ENCODE measurements around the gene QPRT. TPM values are rescaled to one million over a fixed set of nuclear protein-coding genes. Genes with fewer than 3 reads are reported as not detected.

The QPRT gene
- total and polyA plus RNA-seq, 4 donors = 79.4 to 143 (median 100) TPM

- Histone ChIP-seq H3K27me3 (ENCODE audit: control insufficient read depth in 4 of 4, insufficient read depth in 4 of 4, low read length in 3 of 4) (no peaks in the 10 kb centered on the region), H3K36me3 (ENCODE audit: control insufficient read depth in 4 of 4, insufficient read depth in 3 of 4, low read depth in 1 of 4, low read length in 3 of 4) (no peaks in the 10 kb centered on the region), H3K4me1 (ENCODE audit: control insufficient read depth in 4 of 4, insufficient read depth in 4 of 4, low read length in 3 of 4) (no peaks in the 10 kb centered on the region), H3K4me3 (ENCODE audit: low read depth in 1 of 3, low read length in 3 of 3) (no peak overlapping the region), H3K27ac (ENCODE audit: low read depth in 1 of 2, low read length in 2 of 2) (no peak overlapping the region), H3K9ac (ENCODE audit: low read depth in 1 of 2, low read length in 2 of 2) (no peak overlapping the region), H3K9me3 (ENCODE audit: control insufficient read depth in 4 of 4, low read length in 3 of 4) (no peaks in the 10 kb centered on the region)
- 63% methylated on average over 4 of the region's 4 CpGs for WGBS
- DNase-seq (ENCODE audit: low spot score) = no peak
- TF ChIP-seq EGR1 (IDR thresholded peaks at IDR 0.05; ENCODE audit: low read depth in 2 of 2) = no peak
Measured at GRCh38 chr16:29662729-29663015, 16.3 kb upstream of the QPRT start.

- H3K36me3 ChIP-seq (ENCODE audit: control insufficient read depth in 4 of 4, insufficient read depth in 3 of 4, low read depth in 1 of 4, low read length in 3 of 4) = no peaks in the 10 kb centered on the region
- H3K4me3 ChIP-seq (ENCODE audit: low read depth in 1 of 3, low read length in 3 of 3) = peak within 1 kb of the TSS in 2 of 3 donors; percentile 30 to 43
- peak; percentile 75 for DNase-seq (ENCODE audit: low spot score)
Measured at GRCh38 chr16:29663016-29663806, 15.8 kb upstream of the QPRT start, which contains the start of gene SPN. TSS of gene SPN (plus strand) at chr16:29663247. CDS start at chr16:29663729, 482 bp downstream.

GRCh38 chr16:29663807-29664090 is 15.2 kb upstream of the QPRT start:
- H3K9ac ChIP-seq (ENCODE audit: low read depth in 1 of 2, low read length in 2 of 2) = peak overlapping the region in 1 of 2 donors; percentile 22
- WGBS = 88% methylated on average over 3 of the region's 3 CpGs
- H3K27ac ChIP-seq (ENCODE audit: low read depth in 1 of 2, low read length in 2 of 2) = peak overlapping the region in 1 of 2 donors; percentile 1
- no peaks in the 10 kb centered on the region for H3K9me3 ChIP-seq (ENCODE audit: control insufficient read depth in 4 of 4, low read length in 3 of 4)
- H3K36me3 ChIP-seq (ENCODE audit: control insufficient read depth in 4 of 4, insufficient read depth in 3 of 4, low read depth in 1 of 4, low read length in 3 of 4) = no peaks in the 10 kb centered on the region
- peak overlapping the region in 1 of 3 donors; percentile 30 for H3K4me3 ChIP-seq (ENCODE audit: low read depth in 1 of 3, low read length in 3 of 3)
- DNase-seq (ENCODE audit: low spot score) = no peak
- TF ChIP-seq HNF4A (conservative IDR thresholded peaks at IDR 0.05) = no peak
- no peak for TF ChIP-seq FOXA2 (IDR thresholded peaks at IDR 0.05)
- no peak for TF ChIP-seq ZBTB33 (IDR thresholded peaks at IDR 0.05)
- no peak for TF ChIP-seq MAX (IDR thresholded peaks at IDR 0.05)
- TF ChIP-seq REST (IDR thresholded peaks at IDR 0.05) = no peak
- TF ChIP-seq ATF3 (IDR thresholded peaks at IDR 0.05) = no peak
- no peak for TF ChIP-seq TAF1 (conservative IDR thresholded peaks at IDR 0.05)
- no peak for TF ChIP-seq SP1 (IDR thresholded peaks at IDR 0.05)
- no peak for TF ChIP-seq RXRA (IDR thresholded peaks at IDR 0.05)
- no peak for TF ChIP-seq YY1 (IDR thresholded peaks at IDR 0.05)
- TF ChIP-seq EGR1 (IDR thresholded peaks at IDR 0.05; ENCODE audit: low read depth in 2 of 2) = no peak
- no peak for TF ChIP-seq CTCF (IDR thresholded peaks at IDR 0.05; ENCODE audit: low read depth, low read length, missing input control)
- TF ChIP-seq JUND (IDR thresholded peaks at IDR 0.05) = no peak
- no peak for TF ChIP-seq RAD21 (IDR thresholded peaks at IDR 0.05)
- no peak for TF ChIP-seq GABPA (IDR thresholded peaks at IDR 0.05 in 1 of 2, conservative IDR thresholded peaks at IDR 0.05 in 1 of 2)
- H3K27me3 ChIP-seq (ENCODE audit: control insufficient read depth in 4 of 4, insufficient read depth in 4 of 4, low read length in 3 of 4) = no peaks in the 10 kb centered on the region
- no peaks in the 10 kb centered on the region for H3K4me1 ChIP-seq (ENCODE audit: control insufficient read depth in 4 of 4, insufficient read depth in 4 of 4, low read length in 3 of 4)

More at GRCh38 chr16:29663016-29663806, 15.8 kb upstream of the QPRT start, which contains the start of gene SPN:
- no peaks in the 10 kb centered on the region for H3K27me3 ChIP-seq (ENCODE audit: control insufficient read depth in 4 of 4, insufficient read depth in 4 of 4, low read length in 3 of 4)
- WGBS = 76% methylated on average over 18 of the region's 18 CpGs
- no peaks in the 10 kb centered on the region for H3K9me3 ChIP-seq (ENCODE audit: control insufficient read depth in 4 of 4, low read length in 3 of 4)
- TF ChIP-seq GABPA (IDR thresholded peaks at IDR 0.05 in 1 of 2, conservative IDR thresholded peaks at IDR 0.05 in 1 of 2) (no peak), HNF4A (conservative IDR thresholded peaks at IDR 0.05) (no peak), EGR1 (IDR thresholded peaks at IDR 0.05; ENCODE audit: low read depth in 2 of 2) (no peak), FOXA2 (IDR thresholded peaks at IDR 0.05) (no peak), RAD21 (IDR thresholded peaks at IDR 0.05) (no peak)
- H3K9ac ChIP-seq (ENCODE audit: low read depth in 1 of 2, low read length in 2 of 2) = peak within 1 kb of the TSS in 1 of 2 donors; percentile 22
- H3K4me1 ChIP-seq (ENCODE audit: control insufficient read depth in 4 of 4, insufficient read depth in 4 of 4, low read length in 3 of 4) = no peaks in the 10 kb centered on the region
- peak within 1 kb of the TSS; percentile 1 to 60 for H3K27ac ChIP-seq (ENCODE audit: low read depth in 1 of 2, low read length in 2 of 2)

All from liver (tissue), 9 donors.